ENCODE results near the gene KLC1.

GRCh38 chr14:103744621-103745395, 115.8 kb downstream of the KLC1 start:
- TF ChIP-seq POLR2A (IDR thresholded peaks at IDR 0.05) (no peak), CTCF (IDR thresholded peaks at IDR 0.05) (no peak)
